Endothelial cell (in vitro differentiated cells): Measurements from ENCODE around the gene ULK3. TPM values are rescaled to one million over a fixed set of nuclear protein-coding genes. Genes with fewer than 3 reads are reported as not detected.

ENCODE experiments used
- DNase-seq: peaks from one replicate; pipeline ENCODE4 v3.0.0; 2021; ENCODE audit warnings: low spot score
- H3K27ac Mint-ChIP-seq: one replicate; pipeline ENCODE4 v1.8.0; 2021; ENCODE audit warnings: mixed read lengths, inconsistent platforms; ENCODE audit not compliant: unreplicated experiment
- H3K27me3 Mint-ChIP-seq: one replicate; pipeline ENCODE4 v1.8.0; 2021; ENCODE audit warnings: mild to moderate bottlenecking, moderate library complexity, mixed read lengths, inconsistent platforms; ENCODE audit not compliant: unreplicated experiment
- H3K36me3 Mint-ChIP-seq: one replicate; pipeline ENCODE4 v1.8.0; 2021; ENCODE audit warnings: mild to moderate bottlenecking, low read depth, mixed read lengths, inconsistent platforms; ENCODE audit not compliant: unreplicated experiment
- H3K4me1 Mint-ChIP-seq: one replicate; pipeline ENCODE4 v1.8.0; 2021; ENCODE audit warnings: mild to moderate bottlenecking, mixed read lengths, inconsistent platforms; ENCODE audit not compliant: unreplicated experiment
- H3K4me3 Mint-ChIP-seq: one replicate; pipeline ENCODE4 v1.8.0; 2021; ENCODE audit warnings: mild to moderate bottlenecking, mixed read lengths, inconsistent platforms; ENCODE audit not compliant: unreplicated experiment
- H3K9me3 Mint-ChIP-seq: one replicate; pipeline ENCODE4 v1.8.0; 2021; ENCODE audit warnings: mixed read lengths, inconsistent platforms; ENCODE audit not compliant: unreplicated experiment
- total RNA-seq: library from RNA; stranded (reverse); fragmentation: NEBNext Ultra II Directional; extraction: Animal tissue kit (Norgen Biotek cat#: 25700); gene quantifications from one replicate; pipeline ENCODE4 v1.2.1, GENCODE V29; 2021; ENCODE audit not compliant: unreplicated experiment
- TF ChIP-seq, protein P1 (sequence below): fragments of 200-600 bp; sonication (generic); IDR thresholded peaks from one replicate; pipeline ENCODE4 v1.5.0; 2021; ENCODE audit warnings: antibody characterized with exemption; ENCODE audit not compliant: unreplicated experiment

Gene ULK3
- total RNA-seq, 1 donor from 2014 or later, result 25.6 TPM

DNA sequence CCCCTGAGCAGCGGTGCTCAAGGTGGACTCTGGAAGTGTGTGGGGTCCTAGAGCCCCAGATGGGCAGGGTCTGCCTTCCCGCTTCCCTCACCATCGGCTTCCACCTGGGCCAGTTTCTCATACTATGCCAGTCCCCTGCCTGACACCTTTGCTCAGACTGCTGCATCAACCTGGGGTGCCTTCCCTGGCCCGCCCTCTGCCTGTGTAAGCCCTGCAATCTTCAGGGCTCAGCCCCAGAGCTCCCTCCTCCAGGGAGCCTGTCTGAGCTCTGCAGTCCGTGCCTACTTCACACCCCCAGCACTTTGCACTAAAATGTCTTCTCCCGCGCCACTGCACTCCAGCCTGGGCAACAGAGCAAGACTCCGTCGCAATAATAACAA, 48.0 kb downstream of the ULK3 start:
- no peaks in the 10 kb centered on the region for H3K9me3 Mint-ChIP-seq
- TF ChIP-seq, protein P1, sequence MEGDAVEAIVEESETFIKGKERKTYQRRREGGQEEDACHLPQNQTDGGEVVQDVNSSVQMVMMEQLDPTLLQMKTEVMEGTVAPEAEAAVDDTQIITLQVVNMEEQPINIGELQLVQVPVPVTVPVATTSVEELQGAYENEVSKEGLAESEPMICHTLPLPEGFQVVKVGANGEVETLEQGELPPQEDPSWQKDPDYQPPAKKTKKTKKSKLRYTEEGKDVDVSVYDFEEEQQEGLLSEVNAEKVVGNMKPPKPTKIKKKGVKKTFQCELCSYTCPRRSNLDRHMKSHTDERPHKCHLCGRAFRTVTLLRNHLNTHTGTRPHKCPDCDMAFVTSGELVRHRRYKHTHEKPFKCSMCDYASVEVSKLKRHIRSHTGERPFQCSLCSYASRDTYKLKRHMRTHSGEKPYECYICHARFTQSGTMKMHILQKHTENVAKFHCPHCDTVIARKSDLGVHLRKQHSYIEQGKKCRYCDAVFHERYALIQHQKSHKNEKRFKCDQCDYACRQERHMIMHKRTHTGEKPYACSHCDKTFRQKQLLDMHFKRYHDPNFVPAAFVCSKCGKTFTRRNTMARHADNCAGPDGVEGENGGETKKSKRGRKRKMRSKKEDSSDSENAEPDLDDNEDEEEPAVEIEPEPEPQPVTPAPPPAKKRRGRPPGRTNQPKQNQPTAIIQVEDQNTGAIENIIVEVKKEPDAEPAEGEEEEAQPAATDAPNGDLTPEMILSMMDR, result no peak
- H3K4me1 Mint-ChIP-seq, result peaks cover 8% of the 10 kb centered on the region
- H3K27me3 Mint-ChIP-seq, result peaks cover 4% of the 10 kb centered on the region
- no peak overlapping the region for H3K4me3 Mint-ChIP-seq
- peaks cover 4% of the 10 kb centered on the region for H3K36me3 Mint-ChIP-seq
- no peak overlapping the region for H3K27ac Mint-ChIP-seq
- no peak for DNase-seq

- peaks cover 4% of the 10 kb centered on the region for H3K27me3 Mint-ChIP-seq
- H3K4me3 Mint-ChIP-seq, result no peak overlapping the region
- peaks cover 13% of the 10 kb centered on the region for H3K4me1 Mint-ChIP-seq
- no peaks in the 10 kb centered on the region for H3K9me3 Mint-ChIP-seq
- no peak for DNase-seq
- TF ChIP-seq, protein P1, result no peak
- H3K27ac Mint-ChIP-seq, result no peak overlapping the region
- H3K36me3 Mint-ChIP-seq, result peaks cover 4% of the 10 kb centered on the region
These were observed 48.5 kb downstream of the ULK3 start for GRCh38 chr15:74794248-74794969.

GRCh38 chr15:74793135-74794028, 49.6 kb downstream of the ULK3 start:
- TF ChIP-seq, protein P1, result no peak
- no peak overlapping the region for H3K27ac Mint-ChIP-seq
- H3K4me1 Mint-ChIP-seq, result peaks cover 22% of the 10 kb centered on the region
- H3K4me3 Mint-ChIP-seq, result no peak overlapping the region
- peaks cover 4% of the 10 kb centered on the region for H3K36me3 Mint-ChIP-seq
- H3K27me3 Mint-ChIP-seq, result peaks cover 2% of the 10 kb centered on the region
- no peak for DNase-seq
- no peaks in the 10 kb centered on the region for H3K9me3 Mint-ChIP-seq

DNA sequence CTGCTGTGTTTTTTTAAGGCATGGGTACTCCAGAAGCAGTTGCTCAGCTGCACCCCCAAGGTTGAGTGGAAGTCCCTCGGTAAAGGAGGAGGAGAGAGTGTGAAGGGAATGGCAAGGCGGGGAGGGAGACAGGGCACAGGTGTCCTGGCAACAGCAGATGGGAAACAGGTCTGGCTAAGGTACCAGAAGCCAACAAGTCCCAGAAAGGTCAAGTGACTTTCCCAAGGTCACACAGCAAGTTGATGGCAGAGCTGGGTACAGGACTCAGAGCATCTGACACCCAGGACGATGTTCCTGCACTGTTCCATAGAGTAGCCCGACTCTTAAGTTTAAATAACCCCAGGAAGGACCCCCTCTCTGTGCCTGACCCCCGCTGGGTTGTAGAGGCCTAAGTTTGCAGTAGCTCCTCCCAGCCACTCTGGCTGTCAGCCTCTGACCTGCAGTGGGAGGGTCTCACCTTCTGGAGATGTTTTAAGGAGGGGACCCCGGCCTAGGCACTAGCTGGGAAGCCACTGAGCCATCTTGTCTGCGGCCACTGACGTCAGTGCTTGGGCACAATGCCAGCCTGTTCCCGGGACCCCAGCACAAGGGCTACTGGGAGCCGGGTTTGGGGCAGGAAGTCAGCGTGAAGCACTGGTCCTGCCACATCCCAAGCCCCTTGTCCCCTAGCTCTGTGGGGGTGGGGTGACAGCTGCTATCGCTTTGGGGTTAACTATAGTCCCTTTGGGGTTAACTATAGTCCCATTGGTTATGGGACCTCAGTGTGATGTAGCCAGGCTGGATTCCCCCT, 50.5 kb downstream of the ULK3 start:
- peaks cover 4% of the 10 kb centered on the region for H3K36me3 Mint-ChIP-seq
- H3K27ac Mint-ChIP-seq, result no peak overlapping the region
- H3K9me3 Mint-ChIP-seq, result no peaks in the 10 kb centered on the region
- H3K4me1 Mint-ChIP-seq, result peaks cover 31% of the 10 kb centered on the region
- H3K27me3 Mint-ChIP-seq, result peaks cover 2% of the 10 kb centered on the region
- H3K4me3 Mint-ChIP-seq, result no peak overlapping the region
- TF ChIP-seq, protein P1, result no peak
- no peak for DNase-seq
